HepG2 (cell line): Measurements from ENCODE around the gene LDB3. TPM values are rescaled to one million over a fixed set of nuclear protein-coding genes. Genes with fewer than 3 reads are reported as not detected.

Experiments
- ATF1 ChIP-seq: IDR thresholded peaks from 2 replicates; pipeline ENCODE4 v1.6.1; 2016; ENCODE audit warnings: mild to moderate bottlenecking, control low read depth
- CBX5 ChIP-seq: sonication (generic); formaldehyde crosslinking; IDR thresholded peaks from 2 replicates; pipeline ENCODE4 v1.4.0; 2020; ENCODE audit warnings: missing genetic modification reagents, borderline replicate concordance
- CHD2 ChIP-seq: IDR thresholded peaks from 2 replicates; pipeline ENCODE4 v1.6.1; 2011; ENCODE audit warnings: low read depth, low read length, improper control_type of control experiment
- CREB1 ChIP-seq, 2 experiments: fragments of 450-650 bp in 1 of 2; IDR thresholded peaks; 2 replicates each; pipeline ENCODE4 v1.6.1; 2016 to 2017; ENCODE audit warnings: control low read depth in 1 of 2, mild to moderate bottlenecking in 1 of 2, missing compliant biosample characterization in 1 of 2, missing genetic modification characterization in 1 of 2
- EZH2 ChIP-seq: conservative IDR thresholded peaks from 2 replicates; pipeline ENCODE4 v1.6.1; 2012; ENCODE audit warnings: mild to moderate bottlenecking, low read depth, low read length, moderate library complexity
- HOXA3 ChIP-seq: sonication (generic); formaldehyde crosslinking; IDR thresholded peaks from 2 replicates; pipeline ENCODE4 v1.5.0; 2020; ENCODE audit warnings: missing genetic modification reagents
- MEIS2 ChIP-seq: sonication (generic); formaldehyde crosslinking; IDR thresholded peaks from 2 replicates; pipeline ENCODE4 v1.9.0; 2021; ENCODE audit warnings: mild to moderate bottlenecking, missing genetic modification reagents
- MXI1 ChIP-seq: IDR thresholded peaks from 3 replicates; pipeline ENCODE4 v1.6.1; 2012; ENCODE audit warnings: low read depth, low read length, inconsistent platforms, borderline replicate concordance
- NCOA2 ChIP-seq: sonication (generic); formaldehyde crosslinking; IDR thresholded peaks from 2 replicates; pipeline ENCODE4 v1.8.0; 2022; ENCODE audit warnings: inconsistent platforms
- NFIC ChIP-seq: IDR thresholded peaks from 2 replicates; pipeline ENCODE4 v1.6.1; 2012; ENCODE audit warnings: mild to moderate bottlenecking, low read length, inconsistent platforms
- NR2F6 ChIP-seq, 2 experiments: IDR thresholded peaks; 2 replicates each; pipeline ENCODE4 v1.6.1; 2016; ENCODE audit warnings: antibody characterized with exemption in 1 of 2, mild to moderate bottlenecking in 1 of 2
- PHF20 ChIP-seq: sonication (generic); formaldehyde crosslinking; IDR thresholded peaks from 2 replicates; pipeline ENCODE4 v1.5.0; 2020; ENCODE audit warnings: mild to moderate bottlenecking, missing genetic modification reagents
- SIX4 ChIP-seq: sonication (generic); formaldehyde crosslinking; IDR thresholded peaks from 2 replicates; pipeline ENCODE4 v1.4.0; 2020; ENCODE audit warnings: missing genetic modification reagents
- ZBTB20 ChIP-seq: sonication (generic); formaldehyde crosslinking; IDR thresholded peaks from 2 replicates; pipeline ENCODE4 v1.8.1; 2023; ENCODE audit warnings: missing genetic modification reagents, low read depth, mild to moderate bottlenecking, borderline replicate concordance
- ZBTB38 ChIP-seq: sonication (generic); formaldehyde crosslinking; IDR thresholded peaks from 2 replicates; pipeline ENCODE4 v1.5.1; 2020; ENCODE audit warnings: mild to moderate bottlenecking, missing genetic modification reagents
- ZNF263 ChIP-seq: sonication (generic); formaldehyde crosslinking; IDR thresholded peaks from 2 replicates; pipeline ENCODE4 v1.4.0; 2020; ENCODE audit warnings: missing genetic modification reagents
- ZNF782 ChIP-seq: sonication (generic); formaldehyde crosslinking; IDR thresholded peaks from 2 replicates; pipeline ENCODE4 v1.4.0; 2020; ENCODE audit warnings: missing genetic modification reagents, mild to moderate bottlenecking, borderline replicate concordance
- polyA plus RNA-seq, 8 experiments: library from polyadenylated mRNA; depleted of rRNA in 3 of 8; stranded (reverse) in 7 of 8; unstranded in 1 of 8; fragments of >200 nt; fragmentation: Illumina TruSeq in 4 of 8; extraction: Trizol in 4 of 8; gene quantifications; 2 replicates each; pipeline versions ENCODE4 v1.2.1 to v1.2.3, GENCODE V29; 2011 to 2016; ENCODE audit warnings: low read depth in 4 of 8, missing spikeins in 1 of 8, mixed read lengths in 1 of 8; ENCODE audit not compliant: insufficient read depth in 1 of 8
- total RNA-seq, 5 experiments: library from RNA; depleted of rRNA; stranded (reverse); fragments of >200 nt; fragmentation: Illumina TruSeq; extraction: Trizol; gene quantifications; 2 replicates each; pipeline ENCODE4 v1.2.3, GENCODE V29; 2016; ENCODE audit warnings: low read depth in 1 of 5
- TF ChIP-seq, protein P1 (sequence below): sonication (generic); formaldehyde crosslinking; IDR thresholded peaks from 2 replicates; pipeline ENCODE4 v1.5.0; 2020; ENCODE audit warnings: missing genetic modification reagents
- TF ChIP-seq, protein P2 (sequence below), 2 experiments: fragments of 450-650 bp in 1 of 2; sonication (generic) in 1 of 2; formaldehyde crosslinking in 1 of 2; IDR thresholded peaks; 2 replicates each; pipeline versions ENCODE4 v1.6.1 to v1.8.0; 2016 to 2022; ENCODE audit warnings: antibody characterized with exemption in 1 of 2, mild to moderate bottlenecking in 1 of 2, missing genetic modification reagents in 1 of 2
- TF ChIP-seq, protein P3 (sequence below): sonication (generic); formaldehyde crosslinking; IDR thresholded peaks from 2 replicates; pipeline ENCODE4 v1.4.0; 2020; ENCODE audit warnings: missing genetic modification reagents
- TF ChIP-seq, protein P4 (sequence below): IDR thresholded peaks from 2 replicates; pipeline ENCODE4 v1.6.1; 2016; ENCODE audit warnings: missing genetic modification reagents, missing compliant biosample characterization

LDB3 gene
- total and polyA plus RNA-seq, 2 of the 13 experiments (the other 11 are each of a cell fraction or from before 2014, with no cell fraction given) = not detected

DNA sequence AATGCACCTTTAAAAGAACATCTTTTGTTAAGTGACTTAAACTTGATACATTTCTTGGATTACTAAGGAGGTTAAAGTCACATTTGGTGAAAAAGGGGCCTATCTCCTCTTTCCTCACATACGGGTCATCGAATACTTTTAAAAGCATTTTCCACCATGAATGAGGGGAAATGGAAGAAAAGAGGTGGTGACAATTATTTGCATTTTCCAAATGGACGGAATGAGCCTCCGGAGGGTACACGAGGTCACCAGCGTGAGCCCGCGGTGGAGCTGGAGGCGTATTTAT, 87.1 kb downstream of the LDB3 start (continued):
- TF ChIP-seq, protein P1, sequence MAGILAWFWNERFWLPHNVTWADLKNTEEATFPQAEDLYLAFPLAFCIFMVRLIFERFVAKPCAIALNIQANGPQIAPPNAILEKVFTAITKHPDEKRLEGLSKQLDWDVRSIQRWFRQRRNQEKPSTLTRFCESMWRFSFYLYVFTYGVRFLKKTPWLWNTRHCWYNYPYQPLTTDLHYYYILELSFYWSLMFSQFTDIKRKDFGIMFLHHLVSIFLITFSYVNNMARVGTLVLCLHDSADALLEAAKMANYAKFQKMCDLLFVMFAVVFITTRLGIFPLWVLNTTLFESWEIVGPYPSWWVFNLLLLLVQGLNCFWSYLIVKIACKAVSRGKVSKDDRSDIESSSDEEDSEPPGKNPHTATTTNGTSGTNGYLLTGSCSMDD = no peak
- no peak for TF ChIP-seq CBX5
- TF ChIP-seq ZBTB20 = no peak
- TF ChIP-seq, protein P2, sequence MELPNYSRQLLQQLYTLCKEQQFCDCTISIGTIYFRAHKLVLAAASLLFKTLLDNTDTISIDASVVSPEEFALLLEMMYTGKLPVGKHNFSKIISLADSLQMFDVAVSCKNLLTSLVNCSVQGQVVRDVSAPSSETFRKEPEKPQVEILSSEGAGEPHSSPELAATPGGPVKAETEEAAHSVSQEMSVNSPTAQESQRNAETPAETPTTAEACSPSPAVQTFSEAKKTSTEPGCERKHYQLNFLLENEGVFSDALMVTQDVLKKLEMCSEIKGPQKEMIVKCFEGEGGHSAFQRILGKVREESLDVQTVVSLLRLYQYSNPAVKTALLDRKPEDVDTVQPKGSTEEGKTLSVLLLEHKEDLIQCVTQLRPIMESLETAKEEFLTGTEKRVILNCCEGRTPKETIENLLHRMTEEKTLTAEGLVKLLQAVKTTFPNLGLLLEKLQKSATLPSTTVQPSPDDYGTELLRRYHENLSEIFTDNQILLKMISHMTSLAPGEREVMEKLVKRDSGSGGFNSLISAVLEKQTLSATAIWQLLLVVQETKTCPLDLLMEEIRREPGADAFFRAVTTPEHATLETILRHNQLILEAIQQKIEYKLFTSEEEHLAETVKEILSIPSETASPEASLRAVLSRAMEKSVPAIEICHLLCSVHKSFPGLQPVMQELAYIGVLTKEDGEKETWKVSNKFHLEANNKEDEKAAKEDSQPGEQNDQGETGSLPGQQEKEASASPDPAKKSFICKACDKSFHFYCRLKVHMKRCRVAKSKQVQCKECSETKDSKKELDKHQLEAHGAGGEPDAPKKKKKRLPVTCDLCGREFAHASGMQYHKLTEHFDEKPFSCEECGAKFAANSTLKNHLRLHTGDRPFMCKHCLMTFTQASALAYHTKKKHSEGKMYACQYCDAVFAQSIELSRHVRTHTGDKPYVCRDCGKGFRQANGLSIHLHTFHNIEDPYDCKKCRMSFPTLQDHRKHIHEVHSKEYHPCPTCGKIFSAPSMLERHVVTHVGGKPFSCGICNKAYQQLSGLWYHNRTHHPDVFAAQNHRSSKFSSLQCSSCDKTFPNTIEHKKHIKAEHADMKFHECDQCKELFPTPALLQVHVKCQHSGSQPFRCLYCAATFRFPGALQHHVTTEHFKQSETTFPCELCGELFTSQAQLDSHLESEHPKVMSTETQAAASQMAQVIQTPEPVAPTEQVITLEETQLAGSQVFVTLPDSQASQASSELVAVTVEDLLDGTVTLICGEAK (IDR thresholded peaks at IDR 0.05) = no peak
- TF ChIP-seq, protein P2 (CRISPR knock-in tag; IDR thresholded peaks at IDR 0.05) = no peak
- TF ChIP-seq, protein P3, sequence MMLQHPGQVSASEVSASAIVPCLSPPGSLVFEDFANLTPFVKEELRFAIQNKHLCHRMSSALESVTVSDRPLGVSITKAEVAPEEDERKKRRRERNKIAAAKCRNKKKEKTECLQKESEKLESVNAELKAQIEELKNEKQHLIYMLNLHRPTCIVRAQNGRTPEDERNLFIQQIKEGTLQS (CRISPR knock-in tag) = 0 out of 2 replicates have a peak, but pooled peaks have one; percentile 10
- TF ChIP-seq HOXA3 (CRISPR knock-in tag) = peak; percentile 19; the same call in 1 of the 2 replicates
- TF ChIP-seq ZBTB38 = no peak
- no peak for TF ChIP-seq ZNF782
- TF ChIP-seq EZH2 = no peak
- peak; percentile 49; the same call in 1 of the 3 replicates for TF ChIP-seq MXI1
- TF ChIP-seq, protein P4, sequence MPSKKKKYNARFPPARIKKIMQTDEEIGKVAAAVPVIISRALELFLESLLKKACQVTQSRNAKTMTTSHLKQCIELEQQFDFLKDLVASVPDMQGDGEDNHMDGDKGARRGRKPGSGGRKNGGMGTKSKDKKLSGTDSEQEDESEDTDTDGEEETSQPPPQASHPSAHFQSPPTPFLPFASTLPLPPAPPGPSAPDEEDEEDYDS = peak; percentile 59; the same call in 1 of the 2 replicates
- no peak for TF ChIP-seq CHD2
- 0 out of 2 replicates have a peak, but pooled peaks have one; percentile 14 for TF ChIP-seq NFIC
- TF ChIP-seq SIX4 (CRISPR knock-in tag) = no peak
- no peak for TF ChIP-seq ATF1 (CRISPR knock-in tag)
- TF ChIP-seq MEIS2 = peak; percentile 20; the same call in 1 of the 2 replicates
- peak; percentile 26; the same call in 1 of the 2 replicates for TF ChIP-seq NR2F6 (IDR thresholded peaks at IDR 0.05)
- TF ChIP-seq NR2F6 (CRISPR knock-in tag; IDR thresholded peaks at IDR 0.05) = 0 out of 2 replicates have a peak, but pooled peaks have one; percentile 38
- peak; percentile 37; the same call in 1 of the 2 replicates for TF ChIP-seq NCOA2 (CRISPR knock-in tag)
- no peak for TF ChIP-seq PHF20 (CRISPR knock-in tag)
- TF ChIP-seq ZNF263 (CRISPR knock-in tag) = no peak
- no peak for TF ChIP-seq CREB1 (IDR thresholded peaks at IDR 0.05)
- TF ChIP-seq CREB1 (CRISPR knock-in tag; IDR thresholded peaks at IDR 0.05) = 0 out of 2 replicates have a peak, but pooled peaks have one; percentile 47
- TF ChIP-seq, all 625 proteins: peak for 17
